Measurements from ENCODE around the gene ETS1.

DNA sequence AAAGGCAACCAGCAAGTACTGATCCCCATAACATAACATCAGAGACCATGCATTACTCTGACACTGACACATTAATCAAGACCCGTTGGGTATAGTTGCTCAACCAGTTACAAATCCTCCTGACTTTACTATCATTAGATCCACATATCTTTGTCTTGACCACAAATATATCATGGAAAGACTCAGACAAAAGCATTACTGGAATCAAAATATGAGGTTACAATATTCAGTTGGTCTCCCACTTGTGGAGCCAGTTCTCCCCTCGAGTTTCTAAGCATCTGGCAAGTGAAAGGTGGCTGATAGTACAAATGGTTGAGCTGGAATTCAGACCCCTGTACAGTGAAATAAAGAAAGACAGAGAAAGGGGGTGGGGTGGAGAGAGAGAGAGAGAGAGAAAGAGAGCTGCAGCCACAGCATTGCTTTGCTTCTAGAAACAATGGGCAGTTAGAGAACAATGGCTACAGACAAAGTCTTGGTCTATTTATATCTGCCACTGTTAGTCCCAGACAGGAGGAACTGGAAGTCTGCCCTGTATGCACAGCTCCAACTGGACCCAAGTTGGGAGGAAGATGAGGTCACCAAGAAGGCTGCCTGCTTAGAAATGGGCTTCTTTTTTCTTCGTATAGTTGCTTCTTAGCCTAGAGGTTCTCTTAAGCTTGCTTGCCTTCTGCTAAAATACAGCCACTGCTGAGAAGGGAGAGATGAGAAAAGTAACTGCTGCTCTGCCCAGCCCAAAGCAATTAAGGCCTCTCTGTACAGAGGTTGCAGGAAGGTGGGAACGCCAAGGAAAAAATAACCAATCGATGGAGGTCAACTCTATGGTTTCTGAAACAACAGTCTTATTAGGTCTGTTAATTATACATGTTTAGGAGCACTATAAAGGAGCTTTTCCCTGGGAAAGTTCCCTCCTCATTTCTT, 85.5 kb downstream of the ETS1 start:
- TF ChIP-seq, protein P1, sequence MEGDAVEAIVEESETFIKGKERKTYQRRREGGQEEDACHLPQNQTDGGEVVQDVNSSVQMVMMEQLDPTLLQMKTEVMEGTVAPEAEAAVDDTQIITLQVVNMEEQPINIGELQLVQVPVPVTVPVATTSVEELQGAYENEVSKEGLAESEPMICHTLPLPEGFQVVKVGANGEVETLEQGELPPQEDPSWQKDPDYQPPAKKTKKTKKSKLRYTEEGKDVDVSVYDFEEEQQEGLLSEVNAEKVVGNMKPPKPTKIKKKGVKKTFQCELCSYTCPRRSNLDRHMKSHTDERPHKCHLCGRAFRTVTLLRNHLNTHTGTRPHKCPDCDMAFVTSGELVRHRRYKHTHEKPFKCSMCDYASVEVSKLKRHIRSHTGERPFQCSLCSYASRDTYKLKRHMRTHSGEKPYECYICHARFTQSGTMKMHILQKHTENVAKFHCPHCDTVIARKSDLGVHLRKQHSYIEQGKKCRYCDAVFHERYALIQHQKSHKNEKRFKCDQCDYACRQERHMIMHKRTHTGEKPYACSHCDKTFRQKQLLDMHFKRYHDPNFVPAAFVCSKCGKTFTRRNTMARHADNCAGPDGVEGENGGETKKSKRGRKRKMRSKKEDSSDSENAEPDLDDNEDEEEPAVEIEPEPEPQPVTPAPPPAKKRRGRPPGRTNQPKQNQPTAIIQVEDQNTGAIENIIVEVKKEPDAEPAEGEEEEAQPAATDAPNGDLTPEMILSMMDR (IDR thresholded peaks at IDR 0.05; ENCODE audit: poor library complexity, severe bottlenecking): no peak
- TF ChIP-seq RAD21 (conservative IDR thresholded peaks at IDR 0.05) (no peak), POLR2AphosphoS5 (IDR thresholded peaks at IDR 0.05) (no peak)
